Measurements from ENCODE around the gene CORO7. TPM values are rescaled to one million over a fixed set of nuclear protein-coding genes. Genes with fewer than 3 reads are reported as not detected.

Gene CORO7
- polyA plus RNA-seq, 1 experiment, result 13.8 TPM

GRCh38 chr16:4376893-4377572, 39.4 kb downstream of the CORO7 start:
- peak overlapping the region; percentile 37 for H3K4me3 ChIP-seq (ENCODE audit: low read depth, low read length)

DNA sequence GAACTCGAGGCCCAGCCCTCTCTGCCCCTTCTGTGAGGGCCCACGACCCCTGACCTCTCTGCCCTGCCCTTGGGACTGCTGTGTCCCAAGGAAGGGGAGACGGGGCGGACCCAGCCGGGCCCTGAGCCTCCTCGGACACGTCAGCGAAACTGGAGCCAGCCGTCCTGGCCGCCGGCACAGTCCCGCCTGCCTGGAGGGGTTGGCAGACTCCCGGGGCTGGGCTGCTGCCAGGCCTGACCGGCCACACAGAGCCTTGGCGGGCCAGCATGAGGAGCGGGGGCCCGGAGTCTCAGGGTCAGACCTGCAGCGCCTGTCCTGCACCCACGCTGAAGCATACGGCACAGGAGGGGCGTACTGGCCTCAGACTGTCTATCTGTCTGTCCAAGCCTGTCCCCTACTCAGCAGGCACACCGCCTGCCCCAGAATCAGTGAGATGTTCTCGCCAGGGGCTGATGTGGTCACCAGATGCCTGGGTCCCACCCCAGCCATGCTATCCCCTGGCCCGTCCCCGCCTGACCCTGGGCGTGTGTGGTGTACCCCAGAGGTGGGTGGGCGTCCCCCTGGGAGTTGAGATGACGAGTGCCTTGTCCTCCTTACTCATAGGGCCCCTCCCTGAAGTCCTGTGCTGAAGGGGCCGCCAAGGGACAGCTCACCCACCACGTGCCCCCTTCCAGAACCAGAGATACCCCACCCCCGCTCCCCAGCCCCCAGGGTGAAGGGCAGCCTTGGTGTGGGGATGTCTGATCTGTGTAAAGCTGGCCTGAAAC, 40.1 kb downstream of the CORO7 start:
- Histone ChIP-seq H3K36me3 (ENCODE audit: control insufficient read depth, insufficient read depth, low read length) (peaks cover 39% of the 10 kb centered on the region), H3K4me3 (ENCODE audit: low read depth, low read length) (peak overlapping the region; percentile 37), H3K27me3 (ENCODE audit: control insufficient read depth, insufficient read depth, low read length) (no peaks in the 10 kb centered on the region)
- POLR2A ChIA-PET, result interaction anchor here (1.2 kb wide), 1 partner anchor 10 kb away, joined by 3 read pairs; no protein-coding TSS in a partner anchor
- CTCF ChIA-PET, result interaction anchor here (0.6 to 2.1 kb wide), 5 partner anchors 15 to 455 kb away, joined by 3 to 19 read pairs (median 4); no protein-coding TSS in a partner anchor
- TF ChIP-seq, protein P1, sequence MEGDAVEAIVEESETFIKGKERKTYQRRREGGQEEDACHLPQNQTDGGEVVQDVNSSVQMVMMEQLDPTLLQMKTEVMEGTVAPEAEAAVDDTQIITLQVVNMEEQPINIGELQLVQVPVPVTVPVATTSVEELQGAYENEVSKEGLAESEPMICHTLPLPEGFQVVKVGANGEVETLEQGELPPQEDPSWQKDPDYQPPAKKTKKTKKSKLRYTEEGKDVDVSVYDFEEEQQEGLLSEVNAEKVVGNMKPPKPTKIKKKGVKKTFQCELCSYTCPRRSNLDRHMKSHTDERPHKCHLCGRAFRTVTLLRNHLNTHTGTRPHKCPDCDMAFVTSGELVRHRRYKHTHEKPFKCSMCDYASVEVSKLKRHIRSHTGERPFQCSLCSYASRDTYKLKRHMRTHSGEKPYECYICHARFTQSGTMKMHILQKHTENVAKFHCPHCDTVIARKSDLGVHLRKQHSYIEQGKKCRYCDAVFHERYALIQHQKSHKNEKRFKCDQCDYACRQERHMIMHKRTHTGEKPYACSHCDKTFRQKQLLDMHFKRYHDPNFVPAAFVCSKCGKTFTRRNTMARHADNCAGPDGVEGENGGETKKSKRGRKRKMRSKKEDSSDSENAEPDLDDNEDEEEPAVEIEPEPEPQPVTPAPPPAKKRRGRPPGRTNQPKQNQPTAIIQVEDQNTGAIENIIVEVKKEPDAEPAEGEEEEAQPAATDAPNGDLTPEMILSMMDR (IDR thresholded peaks at IDR 0.05; ENCODE audit: insufficient read depth, low read depth, low read length), result no peak
- DNase-seq (ENCODE audit: low read depth), result no peak

More at GRCh38 chr16:4376893-4377572, 39.4 kb downstream of the CORO7 start:
- peaks cover 46% of the 10 kb centered on the region for H3K36me3 ChIP-seq (ENCODE audit: control insufficient read depth, insufficient read depth, low read length)
- no peaks in the 10 kb centered on the region for H3K27me3 ChIP-seq (ENCODE audit: control insufficient read depth, insufficient read depth, low read length)
- TF ChIP-seq, protein P1 (IDR thresholded peaks at IDR 0.05; ENCODE audit: insufficient read depth, low read depth, low read length), result no peak
- POLR2A ChIA-PET, result interaction anchor here (1.2 kb wide), 1 partner anchor 9 kb away, joined by 3 read pairs; no protein-coding TSS in a partner anchor
- CTCF ChIA-PET, result interaction anchor here (0.6 to 8.1 kb wide), 6 partner anchors 15 to 456 kb away, joined by 3 to 48 read pairs (median 4); no protein-coding TSS in a partner anchor
- DNase-seq (ENCODE audit: low read depth), result no peak

GRCh38 chr16:4375717-4376116, 40.7 kb downstream of the CORO7 start:
- CTCF ChIA-PET, result interaction anchor here (0.6 to 2.1 kb wide), 6 partner anchors 11 to 80 kb away, joined by 3 to 19 read pairs (median 3); no protein-coding TSS in a partner anchor

DNA sequence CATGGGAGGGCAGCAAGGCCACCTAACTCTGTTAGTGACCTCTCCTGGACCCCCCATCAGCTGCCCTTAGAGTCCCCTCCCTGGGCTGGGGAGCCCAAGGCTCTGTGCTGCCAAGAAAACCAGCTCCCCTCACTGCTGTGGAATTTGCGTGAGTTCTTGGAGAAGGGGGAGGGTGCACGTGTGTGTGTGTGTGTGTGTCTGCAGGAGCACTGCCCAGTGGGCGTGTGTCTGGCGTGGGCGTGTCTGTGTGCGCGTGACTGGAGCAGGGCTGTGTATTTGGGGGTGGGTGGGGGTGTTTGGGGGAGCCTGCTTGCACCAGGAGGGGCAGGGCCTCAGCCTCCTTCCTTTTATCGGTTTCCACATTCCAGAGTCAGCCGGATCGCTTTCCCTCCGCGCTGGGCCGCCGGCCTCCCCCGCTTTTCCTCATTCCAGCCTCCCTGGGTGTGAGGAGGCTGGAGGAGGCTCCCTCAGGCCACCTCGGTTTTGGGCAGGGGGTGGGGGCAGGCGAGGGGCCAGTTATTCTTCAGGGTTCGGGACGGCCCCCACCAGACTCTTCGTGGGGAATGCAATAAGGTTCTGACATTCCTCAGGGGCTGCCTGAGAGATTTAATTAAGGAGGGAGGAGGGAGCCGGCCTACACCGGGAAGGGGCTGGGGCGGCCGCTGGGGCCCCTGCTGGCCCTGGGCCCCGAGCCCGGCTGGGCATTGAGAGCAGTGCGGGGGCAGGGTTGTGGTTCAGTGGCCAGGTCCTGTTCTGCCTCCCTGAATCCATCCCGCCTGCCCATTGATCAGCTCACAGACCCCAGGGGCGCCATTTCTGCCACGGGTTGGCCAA, 42.3 kb downstream of the CORO7 start:
- Histone ChIP-seq H3K36me3 (ENCODE audit: control insufficient read depth, insufficient read depth, low read length) (peaks cover 25% of the 10 kb centered on the region), H3K4me3 (ENCODE audit: low read depth, low read length) (peak overlapping the region; percentile 97), H3K27me3 (ENCODE audit: control insufficient read depth, insufficient read depth, low read length) (no peaks in the 10 kb centered on the region)
- CTCF ChIA-PET, result interaction anchor here (0.7 to 2.5 kb wide), 11 partner anchors 12 to 101 kb away, joined by 3 to 19 read pairs (median 5); partner anchors contain the start of gene TFAP4
- TF ChIP-seq, protein P1 (IDR thresholded peaks at IDR 0.05; ENCODE audit: insufficient read depth, low read depth, low read length), result no peak
- POLR2A ChIA-PET, result interaction anchor here (0.8 to 0.9 kb wide), 2 partner anchors 18 to 425 kb away, joined by 3 read pairs; no protein-coding TSS in a partner anchor
- DNase-seq (ENCODE audit: low read depth), result peak; percentile 91

More at GRCh38 chr16:4375717-4376116, 40.7 kb downstream of the CORO7 start:
- peak overlapping the region; percentile 37 for H3K4me3 ChIP-seq (ENCODE audit: low read depth, low read length)
- POLR2A ChIA-PET, result interaction anchor here (0.5 kb wide), 1 partner anchor 221 kb away, joined by 4 read pairs; no protein-coding TSS in a partner anchor
- H3K27me3 ChIP-seq (ENCODE audit: control insufficient read depth, insufficient read depth, low read length), result no peaks in the 10 kb centered on the region
- H3K36me3 ChIP-seq (ENCODE audit: control insufficient read depth, insufficient read depth, low read length), result peaks cover 33% of the 10 kb centered on the region
- DNase-seq (ENCODE audit: low read depth), result no peak
- TF ChIP-seq, protein P1 (IDR thresholded peaks at IDR 0.05; ENCODE audit: insufficient read depth, low read depth, low read length), result no peak
